ENCODE measurements around the gene CHAC1. TPM values are rescaled to one million over a fixed set of nuclear protein-coding genes. Genes with fewer than 3 reads are reported as not detected.

The CHAC1 gene
- total and polyA plus RNA-seq, 2 of the 13 experiments (the other 11 are each of a cell fraction or from before 2014, with no cell fraction given) = 0.44 TPM; not detected in 1

DNA sequence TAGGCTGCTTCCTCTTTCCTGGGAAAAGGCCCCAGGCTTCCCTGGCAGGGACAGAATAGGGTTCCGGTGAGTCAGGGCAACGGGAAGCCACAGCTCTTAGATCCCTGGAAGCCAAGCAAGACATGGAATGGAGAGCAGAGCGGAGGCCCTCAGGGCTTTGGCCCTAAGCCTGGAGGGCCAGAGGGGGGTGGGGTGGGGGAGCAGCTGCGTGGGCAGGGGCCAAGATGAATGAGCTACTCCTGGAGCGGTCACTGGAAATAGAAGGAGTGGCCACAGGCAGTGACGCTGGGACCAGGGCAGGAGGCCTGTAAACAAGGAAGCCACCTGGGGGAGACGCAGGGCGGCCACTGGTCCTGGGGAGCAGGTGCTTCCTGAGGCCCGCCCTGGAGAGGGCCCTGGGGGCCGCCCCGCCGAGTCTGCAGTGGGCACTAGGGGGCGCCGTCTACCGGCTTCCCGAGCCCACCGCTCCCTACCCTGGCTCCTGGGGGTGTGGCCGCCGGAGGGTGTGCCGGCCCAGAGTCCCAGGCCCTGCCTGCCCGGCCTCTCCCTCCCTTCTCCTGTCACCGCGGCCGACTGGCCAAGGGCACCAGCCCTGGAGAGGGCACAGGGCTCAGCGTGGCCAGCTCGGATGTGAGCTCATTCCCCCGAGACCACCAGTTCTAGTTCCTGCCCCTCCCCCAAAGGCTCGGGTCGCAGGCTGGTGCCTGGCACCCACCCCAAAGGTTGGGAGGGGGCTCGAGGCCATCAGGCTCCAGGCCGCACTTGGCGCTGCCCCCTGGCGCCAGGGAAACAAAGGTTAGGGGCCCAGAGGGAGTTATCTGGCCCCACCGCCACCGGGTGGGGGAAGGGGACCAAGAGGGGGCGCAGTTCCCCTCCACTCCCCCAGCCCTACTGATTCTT, 46.9 kb upstream of the CHAC1 start (continued):
- TF ChIP-seq SOX5 (CRISPR knock-in tag; IDR thresholded peaks at IDR 0.05; ENCODE audit: borderline replicate concordance) (0 out of 2 replicates have a peak, but pooled peaks have one; percentile 34), RFXAP (CRISPR knock-in tag; IDR thresholded peaks at IDR 0.05; ENCODE audit: borderline replicate concordance) (0 out of 2 replicates have a peak, but pooled peaks have one; percentile 52), KLF16 (CRISPR knock-in tag; IDR thresholded peaks at IDR 0.05) (peak in 1 of 2 experiments; percentile 76; a peak in 2 of 4 replicates), MAFK (conservative IDR thresholded peaks at IDR 0.05 in 1 of 2, IDR thresholded peaks at IDR 0.05 in 1 of 2; ENCODE audit: low read length in 2 of 2) (no peak), MXI1 (IDR thresholded peaks at IDR 0.05; ENCODE audit: borderline replicate concordance, low read depth, low read length) (peak; percentile 74; the same call in 1 of the 3 replicates), ZNF768 (CRISPR knock-in tag; IDR thresholded peaks at IDR 0.05) (peak; percentile 33; the same call in 1 of the 2 replicates), BRCA1 (CRISPR knock-in tag; IDR thresholded peaks at IDR 0.05) (0 out of 2 replicates have a peak, but pooled peaks have one; percentile 34), SIN3A (IDR thresholded peaks at IDR 0.05; ENCODE audit: borderline replicate concordance, low read depth, low read length) (peak; percentile 85; the same call in 1 of the 2 replicates), ZSCAN25 (CRISPR knock-in tag; IDR thresholded peaks at IDR 0.05) (peak; percentile 23; the same call in 1 of the 2 replicates), ZNF558 (CRISPR knock-in tag; IDR thresholded peaks at IDR 0.05; ENCODE audit: borderline replicate concordance) (peak; percentile 54; the same call in 1 of the 2 replicates), ZNF724P (CRISPR knock-in tag; IDR thresholded peaks at IDR 0.05; ENCODE audit: borderline replicate concordance) (0 out of 2 replicates have a peak, but pooled peaks have one; percentile 27), PAWR (CRISPR knock-in tag; IDR thresholded peaks at IDR 0.05; ENCODE audit: borderline replicate concordance) (no peak), FOXA1 (IDR thresholded peaks at IDR 0.05) (no peak), FOXA1 (CRISPR knock-in tag; IDR thresholded peaks at IDR 0.05) (peak; percentile 57; the same call in 1 of the 2 replicates), SAP130 (CRISPR knock-in tag; IDR thresholded peaks at IDR 0.05; ENCODE audit: low read depth) (peak; percentile 85)
- TF ChIP-seq, protein P1, sequence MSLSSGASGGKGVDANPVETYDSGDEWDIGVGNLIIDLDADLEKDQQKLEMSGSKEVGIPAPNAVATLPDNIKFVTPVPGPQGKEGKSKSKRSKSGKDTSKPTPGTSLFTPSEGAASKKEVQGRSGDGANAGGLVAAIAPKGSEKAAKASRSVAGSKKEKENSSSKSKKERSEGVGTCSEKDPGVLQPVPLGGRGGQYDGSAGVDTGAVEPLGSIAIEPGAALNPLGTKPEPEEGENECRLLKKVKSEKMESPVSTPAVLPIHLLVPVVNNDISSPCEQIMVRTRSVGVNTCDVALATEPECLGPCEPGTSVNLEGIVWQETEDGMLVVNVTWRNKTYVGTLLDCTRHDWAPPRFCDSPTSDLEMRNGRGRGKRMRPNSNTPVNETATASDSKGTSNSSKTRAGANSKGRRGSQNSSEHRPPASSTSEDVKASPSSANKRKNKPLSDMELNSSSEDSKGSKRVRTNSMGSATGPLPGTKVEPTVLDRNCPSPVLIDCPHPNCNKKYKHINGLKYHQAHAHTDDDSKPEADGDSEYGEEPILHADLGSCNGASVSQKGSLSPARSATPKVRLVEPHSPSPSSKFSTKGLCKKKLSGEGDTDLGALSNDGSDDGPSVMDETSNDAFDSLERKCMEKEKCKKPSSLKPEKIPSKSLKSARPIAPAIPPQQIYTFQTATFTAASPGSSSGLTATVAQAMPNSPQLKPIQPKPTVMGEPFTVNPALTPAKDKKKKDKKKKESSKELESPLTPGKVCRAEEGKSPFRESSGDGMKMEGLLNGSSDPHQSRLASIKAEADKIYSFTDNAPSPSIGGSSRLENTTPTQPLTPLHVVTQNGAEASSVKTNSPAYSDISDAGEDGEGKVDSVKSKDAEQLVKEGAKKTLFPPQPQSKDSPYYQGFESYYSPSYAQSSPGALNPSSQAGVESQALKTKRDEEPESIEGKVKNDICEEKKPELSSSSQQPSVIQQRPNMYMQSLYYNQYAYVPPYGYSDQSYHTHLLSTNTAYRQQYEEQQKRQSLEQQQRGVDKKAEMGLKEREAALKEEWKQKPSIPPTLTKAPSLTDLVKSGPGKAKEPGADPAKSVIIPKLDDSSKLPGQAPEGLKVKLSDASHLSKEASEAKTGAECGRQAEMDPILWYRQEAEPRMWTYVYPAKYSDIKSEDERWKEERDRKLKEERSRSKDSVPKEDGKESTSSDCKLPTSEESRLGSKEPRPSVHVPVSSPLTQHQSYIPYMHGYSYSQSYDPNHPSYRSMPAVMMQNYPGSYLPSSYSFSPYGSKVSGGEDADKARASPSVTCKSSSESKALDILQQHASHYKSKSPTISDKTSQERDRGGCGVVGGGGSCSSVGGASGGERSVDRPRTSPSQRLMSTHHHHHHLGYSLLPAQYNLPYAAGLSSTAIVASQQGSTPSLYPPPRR (CRISPR knock-in tag; IDR thresholded peaks at IDR 0.05; ENCODE audit: borderline replicate concordance) = peak; percentile 41; the same call in 1 of the 2 replicates
- TF ChIP-seq, protein P2, sequence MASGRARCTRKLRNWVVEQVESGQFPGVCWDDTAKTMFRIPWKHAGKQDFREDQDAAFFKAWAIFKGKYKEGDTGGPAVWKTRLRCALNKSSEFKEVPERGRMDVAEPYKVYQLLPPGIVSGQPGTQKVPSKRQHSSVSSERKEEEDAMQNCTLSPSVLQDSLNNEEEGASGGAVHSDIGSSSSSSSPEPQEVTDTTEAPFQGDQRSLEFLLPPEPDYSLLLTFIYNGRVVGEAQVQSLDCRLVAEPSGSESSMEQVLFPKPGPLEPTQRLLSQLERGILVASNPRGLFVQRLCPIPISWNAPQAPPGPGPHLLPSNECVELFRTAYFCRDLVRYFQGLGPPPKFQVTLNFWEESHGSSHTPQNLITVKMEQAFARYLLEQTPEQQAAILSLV (CRISPR knock-in tag; IDR thresholded peaks at IDR 0.05; ENCODE audit: borderline replicate concordance) = 0 out of 2 replicates have a peak, but pooled peaks have one; percentile 33
- TF ChIP-seq, protein P3, sequence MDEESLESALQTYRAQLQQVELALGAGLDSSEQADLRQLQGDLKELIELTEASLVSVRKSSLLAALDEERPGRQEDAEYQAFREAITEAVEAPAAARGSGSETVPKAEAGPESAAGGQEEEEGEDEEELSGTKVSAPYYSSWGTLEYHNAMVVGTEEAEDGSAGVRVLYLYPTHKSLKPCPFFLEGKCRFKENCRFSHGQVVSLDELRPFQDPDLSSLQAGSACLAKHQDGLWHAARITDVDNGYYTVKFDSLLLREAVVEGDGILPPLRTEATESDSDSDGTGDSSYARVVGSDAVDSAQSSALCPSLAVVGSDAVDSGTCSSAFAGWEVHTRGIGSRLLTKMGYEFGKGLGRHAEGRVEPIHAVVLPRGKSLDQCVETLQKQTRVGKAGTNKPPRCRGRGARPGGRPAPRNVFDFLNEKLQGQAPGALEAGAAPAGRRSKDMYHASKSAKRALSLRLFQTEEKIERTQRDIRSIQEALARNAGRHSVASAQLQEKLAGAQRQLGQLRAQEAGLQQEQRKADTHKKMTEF (CRISPR knock-in tag; IDR thresholded peaks at IDR 0.05) = peak; percentile 50; the same call in 1 of the 2 replicates
- TF ChIP-seq, protein P4, sequence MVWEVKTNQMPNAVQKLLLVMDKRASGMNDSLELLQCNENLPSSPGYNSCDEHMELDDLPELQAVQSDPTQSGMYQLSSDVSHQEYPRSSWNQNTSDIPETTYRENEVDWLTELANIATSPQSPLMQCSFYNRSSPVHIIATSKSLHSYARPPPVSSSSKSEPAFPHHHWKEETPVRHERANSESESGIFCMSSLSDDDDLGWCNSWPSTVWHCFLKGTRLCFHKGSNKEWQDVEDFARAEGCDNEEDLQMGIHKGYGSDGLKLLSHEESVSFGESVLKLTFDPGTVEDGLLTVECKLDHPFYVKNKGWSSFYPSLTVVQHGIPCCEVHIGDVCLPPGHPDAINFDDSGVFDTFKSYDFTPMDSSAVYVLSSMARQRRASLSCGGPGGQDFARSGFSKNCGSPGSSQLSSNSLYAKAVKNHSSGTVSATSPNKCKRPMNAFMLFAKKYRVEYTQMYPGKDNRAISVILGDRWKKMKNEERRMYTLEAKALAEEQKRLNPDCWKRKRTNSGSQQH (CRISPR knock-in tag; IDR thresholded peaks at IDR 0.05; ENCODE audit: low read depth) = peak; percentile 25; the same call in 1 of the 2 replicates
